GM18519 (cell line): ENCODE data around the gene SLX9.

Experiments
- ATAC-seq: cut with Tn5 transposase; IDR thresholded peaks from one replicate; pipeline ENCODE4 v1.9.1; 2021; ENCODE audit warnings: mild to moderate bottlenecking, moderate library complexity; ENCODE audit not compliant: unreplicated experiment, low FRiP score

Gene SLX9

GRCh38 chr21:44943686-44944550, 4.1 kb downstream of the SLX9 start:
- no peak for ATAC-seq

- ATAC-seq, result no peak
Observed at GRCh38 chr21:44944596-44944995, 4.8 kb downstream of the SLX9 start.

GRCh38 chr21:44946254-44947041, 6.6 kb downstream of the SLX9 start:
- no peak for ATAC-seq

DNA sequence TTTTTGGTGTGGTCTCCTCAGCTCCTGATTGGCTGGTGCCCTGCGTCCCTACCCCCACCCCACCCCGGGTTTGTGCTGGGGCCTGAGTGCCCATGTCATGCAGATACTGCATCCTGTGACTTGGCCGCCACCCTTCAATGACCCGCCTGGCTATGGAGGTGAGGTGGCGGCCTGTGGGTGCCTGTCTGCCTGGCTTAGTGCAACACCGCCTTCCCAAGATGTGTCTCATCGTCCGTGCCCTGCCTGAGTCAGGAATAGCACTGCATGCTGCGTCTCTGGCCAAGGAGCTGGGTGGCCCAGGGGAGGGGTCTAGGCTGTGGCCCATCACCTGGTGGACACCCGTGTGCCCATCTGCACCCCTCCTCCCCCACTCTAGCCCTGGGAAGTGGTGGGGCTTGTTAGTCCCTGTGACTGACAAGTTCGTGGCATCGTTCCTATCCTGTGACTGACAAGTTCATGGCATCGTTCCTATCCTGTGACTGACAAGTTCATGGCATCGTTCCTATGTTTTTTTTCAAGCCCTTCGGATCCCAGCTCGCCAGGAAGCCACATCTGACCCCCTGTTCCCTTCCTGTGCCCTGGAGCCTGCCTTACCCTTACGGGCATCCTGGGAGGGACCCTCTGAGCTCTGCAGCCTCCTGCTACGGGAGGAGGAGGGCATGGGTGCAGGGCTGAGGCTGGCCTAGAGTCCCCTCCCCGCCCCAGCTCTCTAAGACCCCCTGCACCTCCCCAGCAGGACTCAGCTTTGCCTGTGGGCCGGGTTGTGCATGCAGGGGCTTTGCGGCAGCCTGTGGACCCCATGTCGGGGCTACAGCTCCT, 7.5 kb downstream of the SLX9 start:
- no peak for ATAC-seq

GRCh38 chr21:44947930-44948331, 8.1 kb downstream of the SLX9 start:
- ATAC-seq, result no peak

GRCh38 chr21:44948426-44949120, 8.7 kb downstream of the SLX9 start:
- no peak for ATAC-seq

- ATAC-seq, result no peak
Observed at GRCh38 chr21:44949161-44949778, 9.4 kb downstream of the SLX9 start.

GRCh38 chr21:44949779-44950198, 10.0 kb downstream of the SLX9 start:
- ATAC-seq, result no peak

DNA sequence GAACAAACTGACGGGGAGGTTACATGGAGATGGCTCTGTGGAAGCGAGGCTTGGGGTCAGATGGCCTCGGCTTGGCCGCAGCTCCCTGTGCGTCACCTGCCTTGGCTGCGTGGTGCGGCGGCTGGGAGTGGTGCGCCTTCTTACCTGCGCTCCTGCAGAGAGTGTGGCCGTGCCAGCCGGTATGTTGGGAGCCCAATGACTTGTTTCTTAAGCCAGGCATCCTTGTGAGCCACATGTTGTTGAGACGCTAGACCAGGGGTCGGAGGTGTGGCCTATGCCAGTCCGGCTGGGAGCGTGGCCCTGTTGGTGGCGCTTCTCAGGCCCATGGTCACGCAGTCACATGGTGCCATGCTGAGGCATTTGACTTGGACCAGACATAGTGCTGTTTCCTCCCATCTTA, 10.5 kb downstream of the SLX9 start:
- ATAC-seq, result no peak

- ATAC-seq, result no peak
Observed at GRCh38 chr21:44951186-44951915, 11.5 kb downstream of the SLX9 start.

DNA sequence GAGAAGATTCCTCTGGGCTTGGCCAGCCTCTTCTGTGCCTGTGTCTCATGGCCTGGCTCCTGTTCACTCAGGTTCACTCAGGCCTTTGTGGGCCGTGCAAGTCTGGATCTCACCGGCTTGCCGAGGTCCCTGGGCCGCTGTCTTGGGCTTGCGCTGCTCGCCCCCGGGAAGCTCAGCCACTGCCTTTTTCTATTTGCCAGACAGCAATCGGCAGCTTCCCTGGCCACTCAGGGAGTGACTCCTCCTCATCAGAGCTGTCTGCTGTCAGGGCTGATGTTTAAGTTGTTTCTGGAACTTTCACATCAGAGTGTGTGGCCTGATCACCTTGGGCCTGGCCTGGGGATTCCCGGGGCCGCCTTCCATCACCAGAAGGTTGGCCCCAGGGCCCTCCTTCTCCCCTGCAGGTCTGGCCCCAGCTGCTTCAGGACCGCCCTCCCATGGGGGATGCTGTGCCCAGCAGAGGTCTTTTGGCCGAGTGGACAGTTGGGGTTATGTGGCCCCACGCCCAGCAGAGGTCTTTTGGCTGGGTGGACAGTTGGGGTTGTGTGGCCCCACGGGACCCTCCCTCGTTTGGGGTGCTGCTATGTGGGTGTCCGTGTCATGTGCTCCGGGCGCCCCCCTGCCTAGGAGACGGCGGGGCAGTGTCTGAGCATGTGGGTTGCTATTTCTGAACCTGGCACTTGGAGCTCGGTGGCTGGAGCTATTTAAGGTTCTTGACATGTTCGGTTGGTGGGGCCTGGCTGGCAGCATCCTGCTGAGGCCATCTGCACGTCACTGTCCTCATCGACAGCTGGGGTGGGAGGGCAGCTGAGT, 12.5 kb downstream of the SLX9 start:
- ATAC-seq, result no peak

- ATAC-seq, result no peak
Observed at GRCh38 chr21:44952929-44953627, 13.2 kb downstream of the SLX9 start.

GRCh38 chr21:44953628-44954021, 13.8 kb downstream of the SLX9 start:
- no peak for ATAC-seq

DNA sequence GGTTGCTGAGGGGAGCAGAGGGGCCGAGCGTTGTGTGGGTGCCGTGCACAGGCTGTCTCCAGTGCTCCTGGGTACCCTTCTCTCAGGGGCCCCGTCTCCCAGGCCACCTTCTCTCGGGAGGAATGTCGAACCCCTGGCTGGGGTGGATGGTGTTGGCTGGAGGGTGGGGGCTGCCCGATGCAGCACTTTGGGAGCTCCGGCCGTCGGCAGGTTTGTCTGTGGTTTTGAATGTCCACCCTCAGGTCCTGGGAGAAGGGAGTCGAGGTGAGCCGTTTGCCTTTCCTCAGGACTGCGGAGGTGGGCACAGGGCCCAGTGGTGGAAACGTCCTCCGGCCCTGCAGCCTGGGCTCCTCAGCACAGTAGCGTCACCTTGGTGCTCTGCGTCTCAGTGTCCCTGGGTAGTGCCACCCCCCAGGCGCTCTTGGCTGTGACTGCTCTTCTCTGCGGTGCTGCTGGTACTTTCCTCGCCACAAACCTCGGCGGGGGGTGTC, 14.5 kb downstream of the SLX9 start:
- ATAC-seq, result no peak

GRCh38 chr21:44955141-44955797, 15.4 kb downstream of the SLX9 start:
- no peak for ATAC-seq

DNA sequence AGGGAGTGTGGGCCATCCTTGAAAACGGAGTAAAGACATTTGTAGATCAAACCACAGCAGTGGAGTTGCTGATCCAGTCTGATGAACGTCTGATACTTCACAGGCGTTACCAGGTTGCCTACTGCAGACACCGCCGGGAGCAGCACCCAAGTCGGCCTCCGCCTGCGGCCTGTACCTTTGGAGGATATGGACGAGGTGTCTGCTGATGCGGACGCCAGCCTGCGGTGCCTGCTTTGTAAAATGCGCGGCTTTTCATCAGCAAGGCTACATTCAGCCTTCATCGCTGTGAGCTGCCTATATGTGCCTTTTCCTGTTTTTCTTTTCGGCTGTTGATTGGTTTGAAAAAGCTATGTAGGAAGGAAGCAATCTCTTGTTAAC, 16.0 kb downstream of the SLX9 start:
- ATAC-seq, result no peak
